Daoy (cell line): ENCODE data around the gene DTWD2. TPM values are rescaled to one million over a fixed set of nuclear protein-coding genes. Genes with fewer than 3 reads are reported as not detected.
"Not testable (repeated sequence)": the region's sequence is repeated elsewhere in the genome, so short reads cannot be mapped to it uniquely, and the experiment has no call there.

Experiments
- DNase-seq: peaks from one replicate; pipeline ENCODE4 v3.0.0-alpha.2; 2015; ENCODE audit warnings: low read depth
- total RNA-seq: library from RNA; depleted of rRNA; stranded (reverse); fragments of >200 nt; shearing (Covaris generic); gene quantifications from 2 replicates; pipeline ENCODE4 v1.2.3, GENCODE V29; 2014

DTWD2 gene
- total RNA-seq, 1 experiment from 2014 or later = 10.7 TPM

DNA sequence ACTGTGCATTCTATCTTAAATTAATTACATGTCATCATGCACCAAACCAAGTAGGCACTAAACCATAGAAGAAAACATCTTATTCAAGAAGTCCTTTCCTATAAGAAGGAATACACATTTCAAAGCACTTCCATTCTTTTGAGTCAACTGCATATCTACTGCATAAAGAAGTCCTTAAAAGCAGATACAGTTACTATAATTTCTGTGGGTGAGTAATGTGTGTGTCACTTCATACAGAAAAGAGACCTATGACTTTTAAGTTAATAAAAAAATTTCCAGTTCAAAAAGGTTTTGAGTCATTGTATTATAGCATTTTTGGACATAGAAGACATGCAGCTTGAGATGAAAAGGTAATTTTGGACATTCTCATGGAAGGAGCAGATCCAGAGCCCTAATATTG, 125.0 kb downstream of the DTWD2 start:
- no peak for DNase-seq

DNA sequence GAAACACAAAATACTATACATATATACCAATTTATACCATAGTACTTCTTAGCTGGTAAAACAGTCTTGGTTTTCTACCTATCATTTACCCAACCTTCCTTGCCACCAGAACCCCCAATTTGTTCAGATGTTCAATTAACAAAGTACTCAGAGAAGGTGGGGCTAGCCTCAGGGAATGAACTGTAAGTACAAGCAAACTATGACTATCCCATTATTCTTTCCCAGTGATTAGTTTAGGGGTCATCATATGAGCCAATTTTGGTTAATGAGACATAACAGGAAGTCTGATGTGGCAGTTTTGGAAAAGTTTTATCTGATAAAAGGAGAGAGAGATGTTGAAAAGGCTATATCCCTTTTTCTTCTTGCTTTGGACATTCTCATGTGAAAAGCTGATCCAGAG, 125.8 kb downstream of the DTWD2 start:
- DNase-seq = peak; percentile 33

DNA sequence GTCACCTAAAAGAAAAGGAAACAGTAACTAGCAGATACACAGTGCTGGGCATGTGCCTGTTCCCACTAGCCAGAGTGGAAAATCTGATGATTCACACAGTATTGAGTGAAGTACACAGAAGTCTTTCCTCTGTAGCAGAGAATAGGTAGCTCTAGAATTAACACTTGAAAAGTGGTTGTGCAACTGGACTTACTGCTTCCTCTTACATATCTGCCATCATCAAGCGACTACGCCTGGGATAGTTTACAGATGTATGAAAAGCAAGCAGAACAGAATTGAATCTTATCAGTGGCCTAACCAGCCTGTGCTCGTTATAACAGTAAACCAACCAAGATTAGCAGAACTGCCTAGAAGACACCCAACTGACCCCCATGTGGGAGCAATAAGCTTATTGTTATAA, 130.6 kb downstream of the DTWD2 start:
- DNase-seq = no peak

DNA sequence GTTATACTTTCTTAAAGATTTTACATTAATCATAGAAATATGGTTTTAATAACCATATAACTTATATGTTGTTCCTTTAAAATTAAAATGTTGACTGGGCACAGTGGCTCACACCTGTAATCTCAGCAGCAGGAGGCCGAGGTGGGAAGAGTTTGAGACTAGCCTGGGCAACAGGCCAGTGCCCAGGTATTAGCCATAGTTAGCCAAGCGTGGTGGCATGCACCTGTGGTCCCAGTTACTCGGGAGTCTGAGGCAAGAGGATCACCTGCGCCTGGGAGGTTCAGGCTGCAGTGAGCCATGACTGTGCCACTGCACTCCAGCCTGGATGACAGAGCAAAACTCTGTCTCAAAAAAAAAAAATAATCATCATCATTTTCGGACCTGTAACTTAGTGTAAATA, 133.5 kb downstream of the DTWD2 start:
- no peak for DNase-seq

DNA sequence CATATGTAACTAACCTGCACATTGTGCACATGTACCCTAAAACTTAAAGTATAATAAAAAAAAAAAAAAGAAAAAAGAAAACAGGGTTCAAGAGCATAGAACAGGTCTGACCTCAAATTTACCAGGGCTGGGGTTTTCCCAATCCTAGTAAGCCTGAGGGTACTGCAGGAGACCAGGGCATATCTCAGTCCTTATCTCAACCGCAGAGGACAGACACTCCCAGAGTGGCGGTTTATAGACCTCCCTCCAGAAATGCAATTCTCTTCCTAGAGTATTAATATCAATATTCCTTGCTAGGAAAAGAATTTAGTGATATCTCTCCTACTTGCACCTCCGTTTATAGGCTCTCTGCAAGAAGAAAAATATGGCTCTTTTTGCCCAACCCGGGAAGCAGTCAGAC, 136.6 kb downstream of the DTWD2 start:
- not testable (repeated sequence) for DNase-seq

DNA sequence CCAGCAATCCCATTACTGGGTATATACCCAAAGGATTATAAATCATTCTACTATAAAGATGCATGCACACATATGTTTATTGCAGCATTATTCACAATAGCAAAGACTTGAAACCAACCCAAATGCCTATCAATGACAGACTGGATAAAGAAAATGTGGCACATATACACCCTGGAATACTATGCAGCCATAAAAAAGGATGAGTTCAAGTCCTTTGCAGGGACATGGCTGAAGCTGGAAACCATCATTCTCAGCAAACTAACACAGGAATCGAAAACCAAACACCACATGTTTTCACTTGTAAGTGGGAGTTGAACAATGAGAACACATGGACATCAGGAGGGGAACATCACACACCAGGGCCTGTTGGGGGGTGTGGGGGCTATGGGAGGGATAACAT, 138.8 kb downstream of the DTWD2 start:
- DNase-seq = not testable (repeated sequence)

DNA sequence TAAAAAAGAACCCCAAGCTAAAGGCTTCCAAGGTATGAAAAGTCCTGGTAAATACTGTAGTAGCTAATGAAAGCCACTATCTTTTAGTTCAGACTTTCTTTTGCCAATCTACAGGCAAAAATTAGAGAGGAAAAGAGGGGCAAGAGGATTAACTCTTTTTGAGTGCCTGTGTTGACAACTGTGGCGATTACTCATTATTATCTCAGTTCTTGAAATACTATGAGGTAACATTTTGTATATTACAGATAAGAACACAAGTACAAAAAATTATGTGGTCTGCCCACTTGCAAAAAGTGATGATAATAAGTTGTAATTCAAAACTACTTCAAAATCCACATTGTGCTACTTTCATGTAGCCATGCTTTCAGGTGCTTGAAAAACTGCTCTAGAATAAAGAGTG, 144.0 kb downstream of the DTWD2 start:
- no peak for DNase-seq

DNA sequence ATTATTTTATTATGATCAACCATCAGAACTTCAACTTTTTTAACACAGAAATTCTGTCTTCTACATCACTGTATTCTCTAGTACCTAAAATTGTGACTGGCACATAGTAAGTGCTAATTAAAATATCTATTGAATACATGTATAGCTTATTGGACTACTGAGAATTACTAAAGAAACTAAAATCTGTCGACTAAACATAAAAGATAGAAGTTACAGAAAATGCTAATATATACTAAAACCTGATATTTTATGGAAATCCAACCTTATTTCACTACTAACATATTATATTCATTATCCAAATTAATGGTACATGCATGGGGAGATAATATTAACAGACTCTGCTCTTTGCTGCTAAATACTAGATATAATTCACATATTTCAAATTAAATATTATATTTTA, 153.6 kb downstream of the DTWD2 start:
- DNase-seq = no peak

DNA sequence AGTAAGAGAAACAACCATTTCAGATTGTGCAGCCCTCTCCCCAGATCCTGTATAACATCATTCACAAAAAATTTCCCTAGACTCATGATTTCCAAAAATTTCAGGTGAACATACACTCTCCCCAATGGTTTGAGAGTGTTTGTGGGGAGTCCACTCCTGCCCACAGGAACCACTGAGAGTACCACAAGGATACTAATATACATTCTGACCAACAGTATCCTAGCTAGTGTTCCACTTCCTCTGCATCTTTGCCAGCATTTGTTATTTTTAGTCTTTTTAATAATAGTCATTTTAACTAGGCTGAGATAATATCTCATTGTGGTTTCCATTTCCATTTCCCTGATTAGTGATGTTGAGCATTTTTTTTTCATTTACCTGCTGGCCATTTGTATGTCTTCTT, 155.4 kb downstream of the DTWD2 start:
- no peak for DNase-seq

DNA sequence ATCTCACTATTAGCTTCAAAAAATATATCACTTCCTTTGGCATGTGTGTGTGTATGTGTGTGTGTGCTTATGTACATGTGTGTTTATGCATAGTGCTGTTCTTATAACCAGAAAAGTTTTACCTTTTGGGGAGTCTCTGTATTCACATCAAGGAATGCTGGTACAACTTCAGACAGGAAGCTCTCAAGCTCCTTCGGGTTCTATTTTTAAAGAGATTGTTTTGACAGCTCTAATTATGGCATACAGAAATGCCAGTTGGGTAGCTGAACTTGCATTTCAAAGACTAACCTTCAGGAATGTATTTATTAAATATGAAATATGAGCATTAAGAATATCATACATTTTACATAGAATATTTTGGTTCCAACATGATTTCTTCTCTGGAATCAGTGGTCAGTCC, 163.1 kb downstream of the DTWD2 start:
- no peak for DNase-seq

DNA sequence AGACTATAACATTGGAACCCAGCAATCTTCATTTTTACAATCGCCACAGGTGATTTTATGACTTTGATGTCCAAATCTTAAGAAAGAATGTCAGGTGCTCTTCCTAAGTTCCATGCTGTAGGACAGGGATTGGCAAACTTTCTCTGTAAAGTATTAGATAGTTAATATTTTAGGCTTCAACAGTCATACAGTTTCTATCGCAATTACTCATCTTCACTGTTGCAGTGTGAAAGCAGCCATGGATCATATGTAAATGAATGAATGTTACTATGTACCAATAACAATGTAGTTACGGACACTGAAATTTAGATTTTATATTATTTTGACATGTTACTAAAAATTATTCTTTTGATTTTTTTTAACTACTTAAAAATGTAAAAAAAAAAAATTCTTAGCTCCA, 169.7 kb downstream of the DTWD2 start:
- no peak for DNase-seq

DNA sequence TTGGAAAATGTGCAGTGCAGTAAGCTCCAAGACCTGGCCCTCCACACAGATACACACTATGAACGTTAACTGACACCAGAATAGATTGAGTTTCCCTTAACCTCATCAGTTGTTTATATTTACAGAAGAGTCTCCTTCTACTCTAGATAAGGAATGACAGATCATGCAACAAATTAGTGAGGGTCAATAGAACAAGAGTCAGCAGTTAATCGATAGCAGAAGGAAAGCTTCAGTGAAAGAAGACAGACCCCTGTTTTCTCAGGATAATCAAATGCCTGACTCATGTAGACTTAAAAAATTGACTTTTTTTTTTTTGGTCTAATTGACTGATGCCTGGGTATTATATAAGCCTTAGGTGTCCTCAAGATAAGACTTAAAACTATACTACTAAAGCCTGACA, 179.9 kb downstream of the DTWD2 start:
- no peak for DNase-seq

DNA sequence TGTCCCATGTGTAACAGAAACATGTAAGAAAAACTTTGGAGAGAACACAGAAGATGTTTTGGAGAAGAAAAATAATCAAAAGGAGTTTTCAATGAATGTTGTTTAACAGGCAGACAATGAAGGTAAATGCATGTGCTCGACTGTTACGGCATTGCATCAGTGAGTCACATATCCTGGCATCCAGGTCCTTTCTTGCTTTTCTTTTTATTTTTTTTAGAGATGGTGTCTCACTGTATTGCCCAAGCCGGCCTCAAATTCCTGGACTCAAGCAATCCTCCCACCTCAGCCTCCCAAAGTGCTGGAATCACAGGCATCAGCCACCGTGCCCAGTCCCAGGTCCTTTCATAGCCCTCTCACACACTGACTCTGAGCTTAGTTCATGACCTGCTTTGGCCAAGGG, 181.8 kb downstream of the DTWD2 start:
- DNase-seq = no peak

DNA sequence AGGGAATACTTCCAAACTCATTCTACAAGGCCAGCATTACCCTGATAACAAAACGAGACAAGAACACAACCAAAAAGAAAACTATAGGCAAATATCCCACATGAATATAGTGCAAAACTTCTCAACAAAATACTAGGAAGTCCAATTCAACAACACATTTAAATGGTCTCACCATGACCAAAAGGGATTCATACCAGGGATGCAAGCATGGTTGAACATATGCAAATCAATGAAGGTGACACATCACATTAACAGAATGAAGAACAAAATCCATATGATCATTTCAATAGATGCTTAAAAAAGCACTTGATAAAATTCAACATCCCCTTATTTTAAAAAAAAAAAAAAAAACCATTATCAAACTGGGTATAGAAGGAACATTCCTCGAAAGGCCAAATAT, 186.0 kb downstream of the DTWD2 start:
- no peak for DNase-seq

DNA sequence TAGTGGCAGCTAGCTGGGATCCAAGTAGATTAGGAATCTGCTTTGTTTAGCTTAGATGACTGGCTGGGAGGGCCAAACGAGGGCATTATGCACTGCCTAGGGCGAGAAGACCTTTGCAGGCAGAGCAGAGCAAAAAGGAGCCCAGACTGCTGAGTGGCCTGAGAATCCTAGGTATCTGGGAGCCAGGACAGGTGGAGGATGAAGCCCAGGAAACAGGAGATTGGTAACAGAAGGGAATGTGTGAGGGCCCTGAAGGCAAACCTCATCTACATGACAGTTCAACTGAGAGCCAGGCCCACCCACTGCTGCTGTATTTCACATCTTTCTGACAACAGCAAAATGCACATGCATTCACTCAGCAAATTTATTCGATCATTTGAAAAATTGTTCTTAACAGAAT, 192.3 kb downstream of the DTWD2 start:
- DNase-seq = no peak

DNA sequence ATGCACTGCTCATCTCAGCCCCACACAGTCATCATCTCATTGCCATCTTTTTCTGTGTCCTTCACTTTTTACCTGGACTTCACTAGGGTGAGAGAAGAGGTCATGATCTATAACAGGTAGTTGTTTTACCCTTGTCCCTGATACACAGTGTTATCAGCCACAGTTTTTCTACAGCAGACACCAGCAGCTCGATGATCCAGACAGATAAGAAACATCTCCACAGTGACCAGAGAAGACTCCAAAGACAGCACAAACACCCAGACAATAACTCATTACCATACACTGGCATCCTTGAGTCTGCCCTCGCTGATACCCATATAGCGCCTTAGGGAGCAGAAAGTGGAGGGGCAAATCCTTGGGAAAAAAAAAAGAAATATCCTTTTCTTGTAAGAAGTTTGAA, 194.1 kb downstream of the DTWD2 start:
- DNase-seq = no peak

DNA sequence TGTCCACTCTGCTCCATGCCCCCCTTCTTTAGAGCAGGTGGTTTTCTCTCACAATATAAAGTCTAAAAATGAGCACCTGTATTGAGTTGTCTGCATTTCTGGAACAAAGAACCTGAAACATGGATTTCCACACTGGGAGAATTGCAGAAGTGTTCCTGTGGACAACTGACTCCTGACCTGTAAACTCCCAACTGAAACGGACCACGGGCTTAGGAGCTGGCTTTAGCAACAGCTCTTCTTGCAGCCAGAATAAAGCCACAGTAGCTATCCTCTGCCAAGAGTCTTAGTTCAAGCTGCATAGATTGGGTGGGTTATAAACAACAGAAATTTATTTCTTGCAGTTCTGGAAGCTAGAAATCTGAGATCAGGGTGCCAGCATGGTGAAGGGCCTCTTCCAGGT, 194.7 kb downstream of the DTWD2 start:
- no peak for DNase-seq

DNA sequence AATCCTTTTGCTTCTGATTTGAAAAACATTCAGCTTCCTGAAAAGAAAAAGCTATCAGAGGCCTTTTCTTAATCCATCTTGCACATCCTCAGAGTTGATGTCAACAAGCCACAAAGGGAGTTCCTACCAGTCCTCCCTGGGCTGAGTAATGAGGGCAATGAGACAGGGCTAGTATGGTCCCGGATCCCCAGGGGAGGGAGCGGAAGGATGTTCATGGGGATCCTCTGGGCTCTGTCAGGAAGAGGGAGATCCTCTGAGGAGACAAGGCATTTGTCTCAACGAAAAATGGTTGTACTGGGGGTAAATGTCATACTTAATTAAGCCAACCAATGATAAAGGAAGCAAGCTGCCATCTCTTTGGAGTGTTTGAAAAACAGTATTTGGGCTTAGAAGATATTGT, 195.3 kb downstream of the DTWD2 start:
- no peak for DNase-seq

DNA sequence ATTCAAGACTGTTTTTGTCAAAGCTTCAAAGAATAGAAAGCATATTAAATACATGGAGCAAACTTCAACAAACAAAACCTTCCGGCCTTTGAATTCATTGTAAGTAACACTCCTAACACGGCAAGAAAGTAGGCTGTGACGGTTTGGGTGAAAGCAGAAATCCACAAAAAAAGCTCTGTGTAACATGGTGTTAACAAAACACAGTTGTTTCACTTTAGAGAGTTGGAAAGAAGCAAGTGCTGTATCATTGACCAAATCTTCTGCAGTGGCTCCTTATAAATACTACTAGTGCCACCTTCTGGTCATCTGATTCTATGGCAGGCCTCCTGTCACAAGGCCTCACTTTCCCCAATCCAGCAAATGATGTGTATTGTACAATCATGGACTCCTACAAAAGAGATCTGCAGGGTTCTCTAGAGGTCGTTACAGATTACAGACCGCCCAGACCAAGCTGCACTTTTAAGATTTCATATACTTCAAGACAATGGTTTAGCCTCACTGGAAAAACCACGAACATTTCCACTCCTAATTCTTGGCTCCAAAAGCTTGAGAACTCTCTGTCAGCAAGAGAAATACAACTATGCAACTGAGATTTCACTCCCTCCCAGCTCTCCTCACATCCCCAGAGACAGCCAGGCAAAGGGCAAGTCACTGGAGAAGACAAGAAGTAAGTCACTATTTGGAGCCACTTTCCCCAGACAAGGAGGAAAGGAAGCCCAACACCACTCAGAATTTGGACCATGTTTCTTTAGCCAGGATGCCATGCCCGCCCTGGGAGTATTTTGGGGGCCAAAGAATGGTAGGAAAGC, 196.2 kb downstream of the DTWD2 start:
- DNase-seq = peak; percentile 8

DNA sequence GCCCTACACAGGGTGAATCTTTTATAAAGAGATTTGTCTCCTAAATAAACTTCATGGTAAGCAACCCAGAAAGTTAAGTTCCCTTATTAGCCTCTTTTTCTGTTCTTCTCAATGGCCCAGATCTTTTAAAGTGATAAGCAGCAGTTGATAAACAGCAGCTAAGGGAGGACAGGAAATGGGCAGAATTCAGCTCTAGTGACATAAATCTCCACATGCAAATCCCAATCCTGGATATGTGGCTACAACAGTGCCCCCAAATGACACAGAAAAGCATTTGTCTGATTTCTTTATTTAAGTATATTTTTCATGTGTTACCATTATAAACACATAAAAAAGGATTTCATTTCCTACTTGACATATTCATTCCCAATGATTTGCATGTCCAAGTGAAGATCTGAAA, 199.0 kb downstream of the DTWD2 start:
- no peak for DNase-seq

DNA sequence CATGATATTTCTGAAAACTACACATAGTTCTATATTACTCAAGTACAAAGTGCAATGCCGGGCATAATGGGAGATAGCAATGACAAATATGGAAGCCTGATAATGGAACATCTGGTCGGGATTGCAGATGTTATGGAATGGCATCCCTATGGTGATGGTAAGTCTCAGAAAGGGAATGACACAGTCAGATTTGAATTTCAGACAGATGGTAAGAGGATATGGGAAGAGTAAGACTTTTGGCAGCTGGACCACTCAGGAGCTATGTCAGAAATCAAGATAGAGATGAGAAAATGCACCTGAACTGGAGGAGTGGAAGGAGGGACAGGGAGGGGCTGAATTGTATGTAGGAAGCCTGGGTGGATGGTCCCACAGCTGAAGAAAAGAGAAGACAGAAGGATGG, 200.0 kb downstream of the DTWD2 start:
- no peak for DNase-seq
